Loucy (cell line): Measurements from ENCODE around the gene SART3.

Source experiments
- H2AFZ ChIP-seq: fragments of 200-600 bp; sonication (generic); 2 replicates; pipeline ENCODE4 v1.6.0; 2016; ENCODE audit warnings: antibody characterized with exemption, mild to moderate bottlenecking, low read length, moderate library complexity
- H3F3A ChIP-seq: fragments of 200-600 bp; 2 replicates; pipeline ENCODE4 v1.6.0; 2016; ENCODE audit warnings: antibody characterized with exemption, low read depth, mild to moderate bottlenecking
- H3K27me3 ChIP-seq: fragments of 200-600 bp; sonication (generic); 2 replicates; pipeline ENCODE4 v1.6.1; 2014; ENCODE audit warnings: low read length, mild to moderate bottlenecking; ENCODE audit not compliant: insufficient read depth, poor library complexity, severe bottlenecking
- H3K36me3 ChIP-seq: fragments of 200-600 bp; sonication (generic); 2 replicates; pipeline ENCODE4 v1.6.1; 2016; ENCODE audit warnings: low read length; ENCODE audit not compliant: insufficient read depth
- H3K4me1 ChIP-seq: fragments of 200-600 bp; sonication (generic); 2 replicates; pipeline ENCODE4 v1.5.1; 2014; ENCODE audit warnings: low read length, mild to moderate bottlenecking; ENCODE audit not compliant: insufficient read depth, poor library complexity, severe bottlenecking
- H3K4me2 ChIP-seq: fragments of 200-600 bp; sonication (generic); 2 replicates; pipeline ENCODE4 v1.6.0; 2014; ENCODE audit warnings: antibody characterized with exemption, low read length, low read depth, mild to moderate bottlenecking; ENCODE audit not compliant: poor library complexity, severe bottlenecking
- H3K4me3 ChIP-seq: fragments of 200-600 bp; sonication (generic); 2 replicates; pipeline ENCODE4 v1.5.1; 2014; ENCODE audit warnings: low read length, mild to moderate bottlenecking, mixed read lengths; ENCODE audit not compliant: poor library complexity, severe bottlenecking
- H3K79me2 ChIP-seq: fragments of 200-600 bp; sonication (generic); 2 replicates; pipeline ENCODE4 v1.6.1; 2014; ENCODE audit warnings: low read length; ENCODE audit not compliant: insufficient read depth
- H3K9ac ChIP-seq: fragments of 200-600 bp; sonication (generic); 2 replicates; pipeline ENCODE4 v1.6.0; 2014; ENCODE audit warnings: mild to moderate bottlenecking, low read depth, low read length, moderate library complexity; ENCODE audit not compliant: poor library complexity, severe bottlenecking
- H3K9me2 ChIP-seq: fragments of 200-600 bp; sonication (generic); replicated peaks from 2 replicates; pipeline ENCODE4 v1.6.1; 2016; ENCODE audit warnings: low read depth, low read length, mixed read lengths
- H3K9me3 ChIP-seq: fragments of 200-600 bp; sonication (generic); 2 replicates; pipeline ENCODE4 v1.6.1; 2014; ENCODE audit warnings: mild to moderate bottlenecking, antibody characterized with exemption, low read length, low read depth; ENCODE audit not compliant: insufficient read depth
- H4K20me1 ChIP-seq: fragments of 200-600 bp; sonication (generic); 2 replicates; pipeline ENCODE4 v1.6.0; 2014; ENCODE audit warnings: antibody characterized with exemption, low read length, mild to moderate bottlenecking; ENCODE audit not compliant: insufficient read depth, poor library complexity, severe bottlenecking
- EZH2phosphoT487 ChIP-seq: fragments of 200-600 bp; IDR thresholded peaks from 2 replicates; pipeline ENCODE4 v1.6.1; 2018; ENCODE audit warnings: antibody characterized with exemption, mild to moderate bottlenecking, moderate library complexity, borderline replicate concordance
- TF ChIP-seq, protein P1 (sequence below): fragments of 200-600 bp; sonication (generic); conservative IDR thresholded peaks from 2 replicates; pipeline ENCODE4 v1.5.1; 2014; ENCODE audit warnings: mild to moderate bottlenecking, antibody characterized with exemption, low read length

The SART3 gene

DNA sequence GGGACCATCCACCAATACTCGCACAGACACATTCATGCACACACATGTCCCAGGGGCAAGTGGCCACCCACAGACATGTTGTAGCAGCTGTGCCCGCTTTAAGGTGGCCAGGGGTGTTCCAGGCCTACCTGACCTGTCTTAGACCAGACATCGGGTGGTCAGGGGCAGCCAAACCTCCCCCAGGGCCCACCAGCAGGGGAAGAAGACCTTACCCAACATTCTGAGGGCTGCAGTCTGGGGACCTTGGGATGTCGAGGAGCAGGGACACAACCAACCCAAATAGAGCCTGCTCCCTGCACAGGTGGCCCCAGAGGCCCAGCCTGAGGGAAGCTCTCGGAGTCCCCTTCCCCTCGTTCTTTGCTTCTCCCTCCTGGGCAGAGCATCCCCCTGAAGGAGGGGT is 38.6 kb upstream of the SART3 start:
- Histone ChIP-seq H3K36me3 (no peaks in the 10 kb centered on the region), H3K9ac (no peak overlapping the region), H2AFZ (no peak overlapping the region), H3K79me2 (no peaks in the 10 kb centered on the region), H3K9me2 (no peaks in the 10 kb centered on the region), H3F3A (no peaks in the 10 kb centered on the region), H3K4me1 (no peaks in the 10 kb centered on the region), H3K4me3 (no peak overlapping the region), H3K4me2 (no peak overlapping the region), H3K9me3 (no peaks in the 10 kb centered on the region), H4K20me1 (no peaks in the 10 kb centered on the region), H3K27me3 (no peaks in the 10 kb centered on the region)
- TF ChIP-seq, protein P1, sequence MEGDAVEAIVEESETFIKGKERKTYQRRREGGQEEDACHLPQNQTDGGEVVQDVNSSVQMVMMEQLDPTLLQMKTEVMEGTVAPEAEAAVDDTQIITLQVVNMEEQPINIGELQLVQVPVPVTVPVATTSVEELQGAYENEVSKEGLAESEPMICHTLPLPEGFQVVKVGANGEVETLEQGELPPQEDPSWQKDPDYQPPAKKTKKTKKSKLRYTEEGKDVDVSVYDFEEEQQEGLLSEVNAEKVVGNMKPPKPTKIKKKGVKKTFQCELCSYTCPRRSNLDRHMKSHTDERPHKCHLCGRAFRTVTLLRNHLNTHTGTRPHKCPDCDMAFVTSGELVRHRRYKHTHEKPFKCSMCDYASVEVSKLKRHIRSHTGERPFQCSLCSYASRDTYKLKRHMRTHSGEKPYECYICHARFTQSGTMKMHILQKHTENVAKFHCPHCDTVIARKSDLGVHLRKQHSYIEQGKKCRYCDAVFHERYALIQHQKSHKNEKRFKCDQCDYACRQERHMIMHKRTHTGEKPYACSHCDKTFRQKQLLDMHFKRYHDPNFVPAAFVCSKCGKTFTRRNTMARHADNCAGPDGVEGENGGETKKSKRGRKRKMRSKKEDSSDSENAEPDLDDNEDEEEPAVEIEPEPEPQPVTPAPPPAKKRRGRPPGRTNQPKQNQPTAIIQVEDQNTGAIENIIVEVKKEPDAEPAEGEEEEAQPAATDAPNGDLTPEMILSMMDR = no peak
- TF ChIP-seq EZH2phosphoT487 = no peak

DNA sequence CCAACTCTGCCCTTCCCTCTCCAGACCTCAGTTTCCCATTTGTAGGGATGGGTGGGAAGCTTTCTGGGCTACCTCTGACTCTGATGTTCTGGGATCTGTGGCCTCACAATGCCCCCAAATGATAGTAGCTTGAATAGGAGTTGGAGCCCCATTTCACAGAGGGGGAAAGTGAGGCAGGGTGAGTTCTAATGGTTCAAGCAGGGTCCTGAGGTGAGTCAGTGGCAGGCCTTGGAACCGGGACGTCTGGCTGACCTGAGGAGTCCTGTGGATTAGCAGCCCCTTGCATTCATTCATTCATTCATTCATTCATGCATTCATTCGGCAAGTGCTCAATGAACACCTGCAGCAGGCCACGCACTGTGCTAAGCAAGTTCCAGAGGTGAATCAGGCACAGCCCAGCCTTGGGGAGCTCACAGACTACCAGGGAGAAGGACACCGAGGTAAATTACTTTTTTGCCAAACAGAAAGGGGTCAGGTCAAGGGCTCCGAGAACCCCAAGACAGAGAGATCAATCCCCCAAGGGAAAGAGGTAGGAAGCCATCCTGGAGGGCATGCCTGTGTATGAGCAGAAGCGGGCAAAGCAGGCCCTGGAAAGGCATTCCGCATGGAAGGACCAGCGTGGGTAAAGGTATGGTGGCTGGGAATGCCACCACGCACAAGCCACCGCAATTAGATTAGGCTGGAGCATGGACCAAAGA is 37.7 kb upstream of the SART3 start:
- Histone ChIP-seq H3K9me3 (no peaks in the 10 kb centered on the region), H3K9me2 (no peaks in the 10 kb centered on the region), H3K4me3 (no peak overlapping the region), H3K36me3 (no peaks in the 10 kb centered on the region), H3F3A (no peaks in the 10 kb centered on the region), H3K4me2 (no peak overlapping the region), H2AFZ (no peak overlapping the region), H3K4me1 (no peaks in the 10 kb centered on the region), H3K9ac (no peak overlapping the region), H3K79me2 (no peaks in the 10 kb centered on the region), H4K20me1 (no peaks in the 10 kb centered on the region), H3K27me3 (no peaks in the 10 kb centered on the region)
- no peak for TF ChIP-seq EZH2phosphoT487
- TF ChIP-seq, protein P1 = no peak

DNA sequence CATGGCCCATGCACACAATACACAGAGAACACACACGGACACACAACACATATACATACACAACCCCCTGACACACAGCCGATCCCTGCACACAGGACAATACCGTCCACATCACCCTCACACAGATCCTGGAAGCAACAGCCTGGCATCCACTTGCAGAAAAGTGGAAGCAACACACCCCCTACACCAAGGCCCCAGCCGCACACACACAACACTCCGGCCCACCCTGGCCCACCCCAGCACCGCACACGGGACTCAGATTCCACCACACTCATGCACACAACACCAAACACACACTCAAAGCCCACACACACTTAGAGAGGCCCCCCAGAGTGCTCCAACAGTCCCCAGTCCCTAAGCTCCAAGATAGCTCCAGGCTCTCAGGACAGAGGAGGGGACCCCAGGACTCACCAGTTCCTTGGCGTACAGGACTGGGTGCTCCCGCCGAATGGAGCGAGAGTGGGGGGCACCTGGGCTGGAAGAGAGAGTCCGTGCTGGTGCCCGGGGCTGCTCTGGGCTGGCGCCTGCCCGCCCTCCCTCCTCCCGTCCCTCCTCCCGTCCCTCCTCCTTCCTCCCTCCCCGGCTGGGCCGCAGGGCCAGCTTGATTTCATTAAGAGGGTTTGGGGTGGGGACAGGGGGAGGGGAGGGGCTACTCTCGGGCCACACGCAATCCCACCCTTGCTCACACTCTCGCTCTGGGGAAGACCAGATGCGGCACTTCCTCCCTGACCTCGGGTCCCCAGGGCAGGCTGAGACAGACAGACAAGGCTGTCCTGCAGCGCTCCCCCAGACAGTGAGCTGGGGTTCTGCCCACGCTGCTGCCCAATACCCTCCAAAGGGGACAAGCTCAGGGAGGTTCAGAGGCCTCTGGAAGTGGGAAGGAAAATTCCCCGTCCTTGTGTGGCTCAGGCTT is 36.8 kb upstream of the SART3 start, which contains the start of gene TMEM119:
Gene TMEM119 (minus strand): TSS at position 526 of the 913 bp plus-strand sequence. CDS start 5,701 bp downstream, outside the sequence.
- Histone ChIP-seq H3K4me2 (no peak within 1 kb of the TSS), H2AFZ (no peak within 1 kb of the TSS), H3K27me3 (no peaks in the 10 kb centered on the region), H3K9me3 (no peaks in the 10 kb centered on the region), H3K9ac (no peak within 1 kb of the TSS), H3F3A (no peaks in the 10 kb centered on the region), H3K9me2 (no peaks in the 10 kb centered on the region), H3K36me3 (no peaks in the 10 kb centered on the region), H3K4me3 (no peak within 1 kb of the TSS), H3K79me2 (no peaks in the 10 kb centered on the region), H4K20me1 (no peaks in the 10 kb centered on the region), H3K4me1 (no peaks in the 10 kb centered on the region)
- TF ChIP-seq, protein P1 = no peak
- TF ChIP-seq EZH2phosphoT487 = no peak
